ENCODE data around the gene PTPN12.

The PTPN12 gene

DNA sequence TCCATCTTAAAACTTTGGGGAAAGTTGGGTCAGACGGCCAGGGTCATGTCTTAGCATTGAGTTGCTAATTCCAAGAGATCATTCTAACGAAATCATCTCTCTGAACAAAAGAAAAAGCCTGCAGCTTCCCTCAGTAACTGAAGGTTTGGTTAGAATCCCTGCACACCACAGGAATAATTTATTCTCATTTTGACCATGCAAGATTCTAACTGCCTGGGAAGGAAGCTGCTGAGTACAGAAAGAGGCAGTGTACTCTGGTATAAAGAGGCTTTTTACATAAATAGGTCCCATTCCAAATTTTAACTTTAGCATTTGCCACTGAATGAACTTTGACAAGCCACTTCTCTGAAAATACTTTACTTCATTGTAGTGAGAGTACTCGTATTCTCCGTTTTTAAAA is 82.2 kb downstream of the PTPN12 start:
- DNase-seq (ENCODE audit: extremely low read depth, low read depth), result no peak
- H3K4me3 ChIP-seq (replicated peaks; ENCODE audit: low read depth, low read length), result no peak overlapping the region
- no peak for TF ChIP-seq CTCF (IDR thresholded peaks at IDR 0.05; ENCODE audit: low read depth, low read length, missing control alignments)

DNA sequence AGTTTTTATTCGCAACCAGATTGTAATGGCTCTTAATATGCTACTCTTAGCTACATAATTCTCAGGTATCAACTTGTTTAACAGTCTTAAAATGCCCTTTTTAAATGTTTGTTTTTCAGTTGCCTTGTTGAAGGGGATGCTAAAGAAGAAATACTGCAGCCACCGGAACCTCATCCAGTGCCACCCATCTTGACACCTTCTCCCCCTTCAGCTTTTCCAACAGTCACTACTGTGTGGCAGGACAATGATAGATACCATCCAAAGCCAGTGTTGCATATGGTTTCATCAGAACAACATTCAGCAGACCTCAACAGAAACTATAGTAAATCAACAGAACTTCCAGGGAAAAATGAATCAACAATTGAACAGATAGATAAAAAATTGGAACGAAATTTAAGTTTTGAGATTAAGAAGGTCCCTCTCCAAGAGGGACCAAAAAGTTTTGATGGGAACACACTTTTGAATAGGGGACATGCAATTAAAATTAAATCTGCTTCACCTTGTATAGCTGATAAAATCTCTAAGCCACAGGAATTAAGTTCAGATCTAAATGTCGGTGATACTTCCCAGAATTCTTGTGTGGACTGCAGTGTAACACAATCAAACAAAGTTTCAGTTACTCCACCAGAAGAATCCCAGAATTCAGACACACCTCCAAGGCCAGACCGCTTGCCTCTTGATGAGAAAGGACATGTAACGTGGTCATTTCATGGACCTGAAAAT is 89.7 kb downstream of the PTPN12 start:
- no peak for DNase-seq (ENCODE audit: extremely low read depth, low read depth)
- no peak for TF ChIP-seq CTCF (IDR thresholded peaks at IDR 0.05; ENCODE audit: low read depth, low read length, missing control alignments)
- H3K4me3 ChIP-seq (replicated peaks; ENCODE audit: low read depth, low read length), result no peak overlapping the region

DNA sequence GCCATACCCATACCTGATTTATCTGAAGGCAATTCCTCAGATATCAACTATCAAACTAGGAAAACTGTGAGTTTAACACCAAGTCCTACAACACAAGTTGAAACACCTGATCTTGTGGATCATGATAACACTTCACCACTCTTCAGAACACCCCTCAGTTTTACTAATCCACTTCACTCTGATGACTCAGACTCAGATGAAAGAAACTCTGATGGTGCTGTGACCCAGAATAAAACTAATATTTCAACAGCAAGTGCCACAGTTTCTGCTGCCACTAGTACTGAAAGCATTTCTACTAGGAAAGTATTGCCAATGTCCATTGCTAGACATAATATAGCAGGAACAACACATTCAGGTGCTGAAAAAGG is 90.2 kb downstream of the PTPN12 start:
- no peak for DNase-seq (ENCODE audit: extremely low read depth, low read depth)
- TF ChIP-seq CTCF (IDR thresholded peaks at IDR 0.05; ENCODE audit: low read depth, low read length, missing control alignments), result no peak
- H3K4me3 ChIP-seq (replicated peaks; ENCODE audit: low read depth, low read length), result no peak overlapping the region

DNA sequence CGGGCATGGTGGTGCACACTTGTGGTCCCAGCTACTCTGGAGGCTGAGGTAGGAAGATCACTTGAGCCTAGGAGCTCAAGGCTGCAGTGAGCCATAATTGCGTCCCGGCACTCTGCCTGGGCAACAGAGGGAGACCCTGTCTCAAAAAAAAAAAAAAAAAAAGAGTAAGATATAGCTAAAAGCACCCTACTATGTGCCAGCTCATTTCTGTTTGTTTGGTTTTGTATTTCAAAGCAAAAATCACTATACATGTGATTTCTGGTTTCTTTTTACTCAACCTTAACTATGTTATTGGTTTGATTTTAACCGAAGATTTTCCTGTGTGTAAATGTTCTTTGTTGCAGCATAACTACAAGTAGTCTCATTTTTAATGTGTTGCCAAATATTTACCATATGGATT is 92.7 kb downstream of the PTPN12 start:
- H3K4me3 ChIP-seq (replicated peaks; ENCODE audit: low read depth, low read length), result no peak overlapping the region
- no peak for DNase-seq (ENCODE audit: extremely low read depth, low read depth)
- TF ChIP-seq CTCF (IDR thresholded peaks at IDR 0.05; ENCODE audit: low read depth, low read length, missing control alignments), result no peak

DNA sequence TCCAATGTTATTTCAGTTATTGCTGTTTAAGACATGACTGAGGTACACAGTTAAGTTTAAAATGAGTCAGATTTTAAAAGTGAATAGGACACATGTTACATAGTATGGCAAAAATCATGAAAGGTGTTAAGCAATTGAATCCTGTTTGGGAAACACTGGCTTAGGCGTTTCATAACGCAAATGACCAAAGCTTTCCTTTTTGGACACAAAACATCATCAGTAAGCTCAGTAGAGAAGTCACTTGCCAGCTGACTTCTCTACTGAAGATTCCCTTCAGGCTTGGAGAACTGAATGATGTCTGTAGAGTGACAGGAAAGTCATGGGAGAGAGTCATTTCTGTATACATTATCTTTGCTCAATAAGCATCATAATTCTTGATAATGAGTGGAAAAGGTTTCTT is 94.7 kb downstream of the PTPN12 start:
- no peak overlapping the region for H3K4me3 ChIP-seq (replicated peaks; ENCODE audit: low read depth, low read length)
- TF ChIP-seq CTCF (IDR thresholded peaks at IDR 0.05; ENCODE audit: low read depth, low read length, missing control alignments), result no peak
- no peak for DNase-seq (ENCODE audit: extremely low read depth, low read depth)

- no peak overlapping the region for H3K4me3 ChIP-seq (replicated peaks; ENCODE audit: low read depth, low read length)
- DNase-seq (ENCODE audit: extremely low read depth, low read depth), result no peak
- TF ChIP-seq CTCF (IDR thresholded peaks at IDR 0.05; ENCODE audit: low read depth, low read length, missing control alignments), result no peak
Measured at GRCh38 chr7:77644774-77645173, 107.7 kb downstream of the PTPN12 start.
